GM18507 (cell line): ENCODE results near the gene LHFPL6.

Experiments
- DNase-seq: peaks from one replicate; pipeline ENCODE4 v3.0.0; 2011; ENCODE audit warnings: low read depth; ENCODE audit not compliant: insufficient read length; ENCODE audit errors: extremely low spot score
- FAIRE-seq: peaks from 2 replicates; lab custom pipeline; 2011; peaks lifted over from hg19 to GRCh38; lab: Jason Lieb, UNC

Gene LHFPL6

GRCh38 chr13:39486758-39487157 lies 116.2 kb downstream of the LHFPL6 start:
- DNase-seq (no peak), FAIRE-seq (no peak)

GRCh38 chr13:39485314-39485700 lies 117.7 kb downstream of the LHFPL6 start:
- DNase-seq (no peak), FAIRE-seq (no peak)

- DNase-seq = no peak
- no peak for FAIRE-seq
These were observed 118.3 kb downstream of the LHFPL6 start for GRCh38 chr13:39484506-39485313.

GRCh38 chr13:39483326-39483725 lies 119.7 kb downstream of the LHFPL6 start:
- FAIRE-seq (no peak), DNase-seq (no peak)

DNA sequence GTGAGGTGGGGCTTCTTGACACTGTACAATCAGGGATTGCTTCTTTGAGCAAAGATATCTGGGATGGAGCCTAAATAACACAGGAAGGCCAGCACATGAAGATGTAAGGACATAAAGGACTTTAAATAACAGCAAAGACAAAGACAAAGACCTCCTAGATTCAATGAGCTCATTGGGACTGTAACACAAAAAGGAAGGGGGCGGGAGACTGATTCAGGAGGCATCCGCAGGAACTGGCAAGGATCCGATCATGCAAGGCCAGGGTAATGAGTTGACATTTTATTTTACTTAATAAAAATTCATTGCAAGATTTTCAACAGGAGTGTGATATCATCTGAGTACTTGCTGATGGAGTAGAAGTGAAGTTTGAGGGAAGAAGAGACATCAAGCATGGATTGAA lies 121.5 kb downstream of the LHFPL6 start:
- FAIRE-seq = no peak
- DNase-seq = no peak

DNA sequence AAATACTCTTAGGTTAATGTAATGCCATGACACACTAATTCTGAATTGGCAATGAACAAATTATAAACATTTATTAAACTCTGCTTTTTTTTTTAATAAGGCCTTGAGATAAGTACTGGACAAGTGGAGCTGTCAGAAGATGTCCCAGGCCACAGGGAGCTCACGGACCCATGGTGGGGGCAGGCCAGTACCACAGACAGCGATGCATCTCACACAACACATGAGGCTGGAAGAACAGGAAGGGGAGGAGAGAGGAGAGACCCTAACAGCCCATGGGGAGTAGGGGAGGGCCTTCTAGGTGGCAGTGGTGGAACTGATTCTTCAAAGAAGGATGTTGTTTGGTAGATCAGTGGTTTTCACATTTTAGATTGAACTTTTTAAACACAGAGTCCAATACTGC lies 128.4 kb downstream of the LHFPL6 start:
- FAIRE-seq (no peak), DNase-seq (no peak)

DNA sequence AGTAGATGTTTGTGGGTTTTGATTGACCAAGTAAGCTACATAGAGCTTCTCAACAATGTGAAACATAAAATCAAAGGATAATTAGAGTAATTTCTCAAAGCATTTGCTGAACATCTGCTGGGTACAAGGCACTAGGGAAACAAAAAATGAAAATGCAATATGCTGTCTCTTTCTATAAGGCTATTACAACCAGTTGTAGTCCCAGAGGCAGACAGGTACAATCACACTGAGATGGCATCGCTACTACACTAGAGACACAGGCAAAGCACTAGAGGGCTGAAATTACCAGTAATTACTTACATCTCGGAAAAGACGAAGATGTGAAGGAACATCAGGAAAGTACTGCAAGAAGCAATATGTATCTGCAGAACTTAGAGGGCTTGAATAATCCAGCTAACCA lies 133.3 kb downstream of the LHFPL6 start:
- FAIRE-seq (no peak), DNase-seq (no peak)

- no peak for FAIRE-seq
- DNase-seq = no peak
These were observed 134.7 kb downstream of the LHFPL6 start for GRCh38 chr13:39468306-39468705.

DNA sequence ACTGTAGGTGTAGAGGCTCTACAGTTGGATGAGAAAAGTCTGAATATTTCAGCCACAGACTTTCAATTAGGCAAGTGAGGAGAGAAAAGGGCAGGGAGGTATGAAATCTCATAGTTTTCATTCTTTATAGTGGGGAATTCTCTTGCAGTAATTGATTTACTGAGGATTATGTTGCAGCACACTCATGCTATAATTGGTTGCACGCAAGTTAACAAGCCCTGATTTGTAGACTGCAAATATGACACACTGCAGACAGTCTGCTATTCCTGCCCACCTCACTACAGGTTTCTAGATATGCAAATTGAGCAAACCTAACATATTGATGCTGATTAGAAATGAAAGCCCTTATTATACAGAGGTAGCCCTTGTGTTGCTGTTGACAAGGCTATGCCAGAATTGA lies 139.4 kb downstream of the LHFPL6 start:
- DNase-seq = no peak
- no peak for FAIRE-seq

- no peak for DNase-seq
- no peak for FAIRE-seq
These were observed 140.1 kb downstream of the LHFPL6 start for GRCh38 chr13:39462906-39463305.

DNA sequence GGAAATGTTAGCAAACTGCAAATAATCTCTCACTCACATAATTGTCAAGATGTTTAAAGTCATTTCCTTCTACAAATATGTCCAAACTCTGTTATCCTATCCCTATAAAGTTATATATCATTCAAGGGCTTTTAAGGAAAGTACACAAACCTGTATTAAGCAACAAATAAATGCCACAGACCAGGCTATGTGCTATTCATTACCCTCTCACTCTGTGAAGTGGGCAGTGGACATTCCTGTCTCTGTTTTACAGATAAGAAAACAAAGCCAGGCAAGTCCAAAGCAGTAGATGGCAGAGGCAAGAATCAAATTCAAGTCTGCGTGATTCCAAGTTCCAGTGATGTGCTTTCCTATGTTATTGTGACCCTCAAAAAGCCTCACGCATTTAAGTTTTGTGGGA lies 140.6 kb downstream of the LHFPL6 start:
- DNase-seq (no peak), FAIRE-seq (no peak)

- DNase-seq (no peak), FAIRE-seq (no peak)
These were observed 141.2 kb downstream of the LHFPL6 start for GRCh38 chr13:39461685-39462266.

DNA sequence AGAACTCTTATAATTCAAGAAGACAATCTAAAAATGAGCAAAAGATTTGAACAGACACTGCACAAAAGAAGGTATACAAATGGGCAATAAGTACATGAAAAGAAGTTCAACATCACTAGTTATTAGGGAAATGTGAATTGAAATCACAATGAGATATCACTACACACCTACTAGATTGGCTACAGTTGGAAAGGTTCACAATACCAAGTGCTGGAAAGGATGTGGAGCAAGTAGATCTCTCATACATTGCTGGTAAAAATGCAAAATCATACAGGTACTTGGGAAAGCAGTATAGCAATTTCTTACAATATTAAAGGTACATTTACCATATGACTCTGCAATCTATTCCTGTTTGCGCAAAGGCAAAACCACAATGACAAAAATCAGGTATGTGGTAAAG lies 145.7 kb downstream of the LHFPL6 start:
- DNase-seq (no peak), FAIRE-seq (no peak)

DNA sequence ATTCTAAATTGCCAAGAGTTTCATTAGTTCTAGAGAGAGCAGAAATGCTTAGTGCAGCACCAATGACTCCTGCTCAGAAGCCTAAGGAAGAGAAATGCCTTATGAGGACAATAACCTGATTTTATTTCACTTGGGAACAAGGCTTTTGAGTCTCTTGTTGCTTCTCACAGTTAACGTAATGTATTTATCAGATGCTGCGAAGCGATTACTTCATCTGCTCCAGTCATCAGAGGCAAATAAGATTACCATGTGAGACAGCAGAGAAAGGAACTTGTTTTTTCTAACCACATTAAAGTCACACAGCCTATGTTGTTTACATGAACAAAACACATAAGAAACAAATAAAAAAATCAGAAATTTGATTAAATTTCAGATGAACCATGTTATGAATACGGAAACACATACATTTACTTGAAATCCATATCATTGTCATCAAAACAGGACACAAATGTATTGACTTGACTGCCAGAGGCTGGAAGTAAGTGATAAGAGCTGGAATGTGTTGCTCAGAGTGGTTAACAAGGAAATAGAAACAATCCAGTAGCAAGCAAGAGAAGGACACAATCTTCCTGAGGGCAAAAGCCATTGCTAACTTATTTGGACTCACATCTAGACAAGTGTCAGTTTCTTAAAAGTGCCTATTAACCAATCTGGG lies 147.3 kb downstream of the LHFPL6 start:
- FAIRE-seq = no peak
- no peak for DNase-seq

GRCh38 chr13:39452834-39453233 lies 150.2 kb downstream of the LHFPL6 start:
- no peak for FAIRE-seq
- no peak for DNase-seq

- no peak for DNase-seq
- FAIRE-seq = no peak
These were observed 150.6 kb downstream of the LHFPL6 start for GRCh38 chr13:39452417-39452816.

- DNase-seq (no peak), FAIRE-seq (peak; percentile 45)
These were observed 151.1 kb downstream of the LHFPL6 start for GRCh38 chr13:39451860-39452301.

GRCh38 chr13:39451301-39451700 lies 151.7 kb downstream of the LHFPL6 start:
- DNase-seq (no peak), FAIRE-seq (no peak)

GRCh38 chr13:39450176-39450575 lies 152.8 kb downstream of the LHFPL6 start:
- FAIRE-seq (no peak), DNase-seq (no peak)

DNA sequence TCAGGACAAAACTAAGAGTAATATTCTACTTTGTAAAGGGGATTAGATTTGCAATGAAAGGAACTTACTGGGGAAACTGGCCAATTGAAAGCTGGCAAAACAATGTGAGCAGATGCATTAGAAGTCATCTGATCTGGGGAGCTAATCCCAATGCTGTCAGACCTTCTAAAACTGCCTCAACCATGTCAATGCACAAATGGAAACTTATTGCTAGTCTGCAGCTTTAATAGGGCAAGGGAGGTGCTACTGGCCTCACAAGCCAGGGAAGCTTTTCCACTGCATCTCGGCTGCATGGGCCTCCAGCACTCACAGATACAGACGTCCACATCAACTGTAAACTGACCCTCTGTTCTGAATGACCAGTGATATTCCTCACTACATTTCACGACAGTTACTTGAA lies 154.2 kb downstream of the LHFPL6 start:
- no peak for FAIRE-seq
- DNase-seq = no peak

DNA sequence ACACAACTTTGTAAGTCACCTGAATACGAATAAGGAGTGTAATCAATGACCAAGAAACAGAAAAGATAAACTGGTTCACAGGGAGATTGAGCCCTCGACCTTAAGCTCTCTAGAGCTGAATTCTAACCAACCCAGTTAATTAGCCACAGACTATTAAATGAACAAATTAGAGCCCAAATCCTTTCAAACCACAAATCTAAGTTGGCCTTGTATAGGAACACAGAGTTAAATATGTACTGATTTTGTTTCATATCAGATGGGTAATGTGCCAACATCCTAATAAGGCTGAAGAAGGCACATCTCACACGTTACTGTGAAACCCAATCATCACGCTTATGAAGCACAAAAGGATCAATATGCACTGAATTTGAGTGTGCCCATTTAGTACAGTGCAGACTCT lies 156.1 kb downstream of the LHFPL6 start:
- no peak for FAIRE-seq
- DNase-seq = no peak
